Measurements from ENCODE around the gene GABRB3. TPM values are rescaled to one million over a fixed set of nuclear protein-coding genes. Genes with fewer than 3 reads are reported as not detected.

GABRB3 gene
- total RNA-seq, 4 donors from 2014 or later: under 0.01 to 1.9 (median 0.77) TPM

DNA sequence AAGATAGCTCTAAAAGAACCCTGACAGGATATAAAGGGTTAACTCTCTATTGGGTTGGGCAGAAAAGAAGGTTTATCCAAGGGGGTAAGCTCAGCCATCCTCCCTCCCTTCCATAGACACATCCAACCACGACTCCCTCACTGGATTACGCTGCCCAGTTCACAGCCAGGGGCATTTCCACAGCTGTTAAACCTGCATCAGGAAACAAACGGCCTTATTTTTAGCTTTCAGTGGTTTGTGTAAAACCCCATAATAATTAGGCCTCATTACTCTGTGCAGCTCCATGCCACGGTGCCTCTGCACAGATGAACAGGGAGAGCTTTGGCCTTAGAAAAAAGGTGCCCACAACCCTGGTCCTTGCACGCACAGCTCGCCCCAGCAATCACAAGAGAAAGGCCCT lies 110.6 kb downstream of the GABRB3 start:
- TF ChIP-seq, protein P1, sequence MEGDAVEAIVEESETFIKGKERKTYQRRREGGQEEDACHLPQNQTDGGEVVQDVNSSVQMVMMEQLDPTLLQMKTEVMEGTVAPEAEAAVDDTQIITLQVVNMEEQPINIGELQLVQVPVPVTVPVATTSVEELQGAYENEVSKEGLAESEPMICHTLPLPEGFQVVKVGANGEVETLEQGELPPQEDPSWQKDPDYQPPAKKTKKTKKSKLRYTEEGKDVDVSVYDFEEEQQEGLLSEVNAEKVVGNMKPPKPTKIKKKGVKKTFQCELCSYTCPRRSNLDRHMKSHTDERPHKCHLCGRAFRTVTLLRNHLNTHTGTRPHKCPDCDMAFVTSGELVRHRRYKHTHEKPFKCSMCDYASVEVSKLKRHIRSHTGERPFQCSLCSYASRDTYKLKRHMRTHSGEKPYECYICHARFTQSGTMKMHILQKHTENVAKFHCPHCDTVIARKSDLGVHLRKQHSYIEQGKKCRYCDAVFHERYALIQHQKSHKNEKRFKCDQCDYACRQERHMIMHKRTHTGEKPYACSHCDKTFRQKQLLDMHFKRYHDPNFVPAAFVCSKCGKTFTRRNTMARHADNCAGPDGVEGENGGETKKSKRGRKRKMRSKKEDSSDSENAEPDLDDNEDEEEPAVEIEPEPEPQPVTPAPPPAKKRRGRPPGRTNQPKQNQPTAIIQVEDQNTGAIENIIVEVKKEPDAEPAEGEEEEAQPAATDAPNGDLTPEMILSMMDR (IDR thresholded peaks at IDR 0.05; ENCODE audit: low read depth): no peak

DNA sequence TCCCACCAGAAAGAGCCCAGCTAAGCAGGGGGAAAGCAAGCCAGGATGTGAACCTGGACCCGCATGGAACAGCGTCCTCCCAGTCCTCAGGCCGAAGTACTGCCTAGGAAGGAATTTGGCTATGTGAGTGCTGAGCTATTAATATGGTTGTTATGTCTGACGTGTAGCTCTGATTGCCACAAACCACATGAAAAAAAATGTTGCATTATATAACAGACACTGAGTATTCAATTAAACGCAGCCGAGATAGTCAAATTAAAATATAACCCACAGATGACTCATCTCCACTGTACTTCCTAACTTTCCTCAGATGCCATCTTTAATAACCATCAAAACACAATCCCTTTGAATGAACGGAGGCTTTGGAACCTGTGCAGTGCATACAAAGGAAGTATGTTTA lies 111.1 kb downstream of the GABRB3 start:
- TF ChIP-seq, protein P1 (IDR thresholded peaks at IDR 0.05; ENCODE audit: low read depth): no peak

DNA sequence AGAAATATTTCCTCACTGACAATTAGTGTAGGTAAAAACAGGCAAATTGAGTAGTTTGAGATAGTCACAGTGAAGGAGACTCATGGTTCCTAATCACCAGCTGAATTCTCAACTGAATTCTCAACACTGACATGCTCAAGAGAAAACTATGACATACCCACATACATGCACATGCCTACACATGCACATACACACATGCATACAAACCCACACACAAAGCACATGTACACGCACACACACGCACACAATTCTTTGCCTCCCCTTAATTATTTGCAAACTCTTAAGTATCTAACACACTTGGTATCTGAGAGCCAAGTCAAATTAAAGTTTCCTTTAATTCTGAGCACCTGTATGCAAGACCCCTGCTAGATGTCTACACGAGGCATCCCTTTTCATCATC lies 111.8 kb downstream of the GABRB3 start:
- TF ChIP-seq, protein P1 (IDR thresholded peaks at IDR 0.05; ENCODE audit: low read depth): no peak

DNA sequence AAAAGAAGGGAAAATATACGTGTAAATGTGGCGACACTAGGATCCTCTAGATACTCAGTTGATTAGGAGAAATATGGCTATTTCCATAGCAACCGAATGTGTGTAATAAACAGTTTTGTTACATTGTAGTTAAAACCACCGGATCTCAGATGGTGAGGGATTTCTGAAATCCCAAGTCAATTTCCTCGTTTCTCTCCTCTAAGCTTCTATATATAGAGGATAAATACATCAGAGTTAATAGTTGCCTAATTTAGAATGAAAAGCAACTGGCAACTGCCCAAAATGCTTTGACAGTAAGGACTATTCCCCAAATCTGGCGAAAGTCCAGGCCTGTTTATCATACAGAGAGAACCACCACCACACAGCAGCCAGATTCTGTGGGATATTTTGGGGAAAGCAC lies 112.6 kb downstream of the GABRB3 start:
- TF ChIP-seq, protein P1 (IDR thresholded peaks at IDR 0.05; ENCODE audit: low read depth): no peak

DNA sequence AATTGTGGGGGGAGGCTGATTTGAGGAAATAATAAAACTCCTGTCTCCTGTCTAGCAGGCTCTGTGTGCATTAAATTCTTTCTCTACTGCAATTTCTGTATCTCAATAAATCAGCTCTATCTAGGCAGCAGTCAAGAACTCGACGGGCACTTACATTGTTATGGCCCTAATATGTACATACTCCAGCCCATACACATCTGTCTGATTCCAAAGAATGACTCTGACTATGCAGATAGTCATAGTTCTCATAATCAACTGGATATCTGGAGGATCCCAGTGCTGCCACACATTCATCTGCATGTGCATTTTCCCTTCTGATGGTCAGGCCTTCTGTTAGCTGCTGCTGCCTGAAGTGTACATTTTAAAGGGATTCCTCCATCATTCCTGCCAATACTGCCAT lies 114.6 kb downstream of the GABRB3 start:
- TF ChIP-seq, protein P1 (IDR thresholded peaks at IDR 0.05; ENCODE audit: low read depth): no peak

DNA sequence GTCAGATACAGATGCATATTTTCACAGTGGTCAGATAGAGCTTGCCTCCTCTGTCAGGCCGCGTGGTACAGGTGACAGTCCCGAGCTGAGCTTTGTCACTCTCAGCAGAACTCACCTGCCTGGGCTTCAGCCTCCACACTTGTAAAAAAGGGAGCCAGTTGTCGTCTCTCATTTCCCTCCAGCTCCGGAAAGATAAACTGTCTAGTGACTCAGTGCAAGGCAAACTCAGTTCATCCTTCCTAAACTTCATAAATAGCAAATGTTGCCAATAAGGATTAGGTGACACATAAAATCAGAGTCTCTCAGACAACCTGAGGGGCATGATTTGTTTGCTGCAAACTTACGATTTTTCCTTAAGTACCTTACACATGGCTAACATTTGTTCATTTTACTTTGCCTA lies 116.8 kb downstream of the GABRB3 start:
- TF ChIP-seq, protein P1 (IDR thresholded peaks at IDR 0.05; ENCODE audit: low read depth): no peak

DNA sequence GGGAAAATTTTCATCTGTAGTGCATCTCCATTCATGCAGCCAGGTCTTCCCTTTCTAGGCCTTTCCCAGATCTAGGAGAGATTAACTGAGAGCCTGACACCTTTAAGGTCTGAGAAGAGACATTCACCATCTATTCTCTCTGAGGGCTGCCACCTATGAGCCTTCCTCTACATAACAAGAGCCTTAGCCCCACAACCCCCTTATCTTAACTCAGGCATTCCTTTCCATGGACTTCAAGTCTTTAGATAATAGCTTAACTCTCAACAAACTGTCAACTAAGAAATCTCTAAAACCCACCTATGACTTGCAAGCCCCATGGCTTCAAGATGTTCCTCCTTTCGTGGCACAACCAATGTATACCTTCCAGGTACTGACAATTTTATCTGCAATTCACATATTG lies 121.0 kb downstream of the GABRB3 start:
- TF ChIP-seq, protein P1 (IDR thresholded peaks at IDR 0.05; ENCODE audit: low read depth): no peak
